Stimulated activated CD8-positive, alpha-beta memory T cell treated with anti-CD3 and anti-CD28 coated beads, Interleukin-15, amount 100 ng/mL, for 24 hours (primary cell): ENCODE measurements around the gene ADGRG3.

ENCODE experiments used
- DNase-seq: peaks from one replicate; pipeline ENCODE4 v3.0.0-alpha.2; 2020; ENCODE audit warnings: low read depth

Gene ADGRG3

GRCh38 chr16:57646388-57647039 lies 21.6 kb upstream of the ADGRG3 start:
- no peak for DNase-seq

DNA sequence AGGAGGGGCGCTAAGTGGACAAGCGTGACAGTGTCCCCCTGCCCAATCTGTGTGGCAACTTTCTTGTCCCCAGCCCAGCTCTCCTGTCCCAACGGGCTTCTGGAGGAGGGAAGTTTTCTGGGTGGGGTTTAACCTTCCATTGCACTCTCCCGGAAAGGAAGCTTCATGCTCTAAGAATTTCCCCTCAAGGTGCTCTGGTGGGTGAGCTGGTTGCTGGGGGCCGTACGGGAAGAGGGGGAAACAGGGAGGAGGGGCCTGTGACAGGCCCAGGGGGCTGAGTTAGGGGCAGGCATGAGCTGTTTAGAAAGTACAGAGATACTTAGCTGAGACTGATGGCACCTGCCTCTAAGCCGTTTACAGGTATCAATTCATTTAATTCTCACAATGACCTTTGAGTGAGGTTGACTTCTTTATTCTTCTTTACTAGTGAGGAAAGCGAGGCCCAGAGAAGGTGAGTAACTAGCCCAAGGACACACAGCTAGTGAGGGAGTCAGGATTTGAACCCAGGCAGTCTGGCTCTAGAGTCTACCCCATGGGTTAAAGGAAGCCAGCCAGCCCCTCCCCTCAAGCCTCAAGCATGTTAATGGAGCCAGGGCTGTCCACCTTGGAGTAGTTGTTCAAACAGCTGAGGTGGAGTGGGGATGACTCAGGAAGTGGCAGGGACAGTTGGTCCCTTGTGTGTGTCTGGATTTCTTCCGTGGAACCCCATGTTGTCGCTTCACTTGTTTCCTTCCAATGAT lies 20.8 kb upstream of the ADGRG3 start:
- no peak for DNase-seq

DNA sequence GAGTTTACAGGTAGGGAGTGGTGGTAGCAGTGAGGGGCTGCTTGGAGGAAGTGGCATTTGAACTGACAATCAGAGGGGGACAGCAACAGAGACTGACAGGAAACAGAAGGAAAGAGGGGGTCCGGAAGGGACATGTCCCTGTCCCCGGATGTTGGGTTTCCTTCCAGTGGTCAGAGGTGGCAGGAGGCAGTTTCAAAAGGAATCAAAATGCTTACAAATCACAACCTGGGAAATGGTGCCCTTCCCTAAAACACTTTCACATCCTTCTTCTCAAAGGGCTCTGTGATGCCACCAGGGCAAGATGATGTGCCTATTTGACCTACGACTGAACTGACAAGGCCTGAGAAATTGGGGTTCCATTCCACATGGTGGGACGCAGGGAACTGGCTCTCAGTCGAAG lies 20.0 kb upstream of the ADGRG3 start:
- no peak for DNase-seq

DNA sequence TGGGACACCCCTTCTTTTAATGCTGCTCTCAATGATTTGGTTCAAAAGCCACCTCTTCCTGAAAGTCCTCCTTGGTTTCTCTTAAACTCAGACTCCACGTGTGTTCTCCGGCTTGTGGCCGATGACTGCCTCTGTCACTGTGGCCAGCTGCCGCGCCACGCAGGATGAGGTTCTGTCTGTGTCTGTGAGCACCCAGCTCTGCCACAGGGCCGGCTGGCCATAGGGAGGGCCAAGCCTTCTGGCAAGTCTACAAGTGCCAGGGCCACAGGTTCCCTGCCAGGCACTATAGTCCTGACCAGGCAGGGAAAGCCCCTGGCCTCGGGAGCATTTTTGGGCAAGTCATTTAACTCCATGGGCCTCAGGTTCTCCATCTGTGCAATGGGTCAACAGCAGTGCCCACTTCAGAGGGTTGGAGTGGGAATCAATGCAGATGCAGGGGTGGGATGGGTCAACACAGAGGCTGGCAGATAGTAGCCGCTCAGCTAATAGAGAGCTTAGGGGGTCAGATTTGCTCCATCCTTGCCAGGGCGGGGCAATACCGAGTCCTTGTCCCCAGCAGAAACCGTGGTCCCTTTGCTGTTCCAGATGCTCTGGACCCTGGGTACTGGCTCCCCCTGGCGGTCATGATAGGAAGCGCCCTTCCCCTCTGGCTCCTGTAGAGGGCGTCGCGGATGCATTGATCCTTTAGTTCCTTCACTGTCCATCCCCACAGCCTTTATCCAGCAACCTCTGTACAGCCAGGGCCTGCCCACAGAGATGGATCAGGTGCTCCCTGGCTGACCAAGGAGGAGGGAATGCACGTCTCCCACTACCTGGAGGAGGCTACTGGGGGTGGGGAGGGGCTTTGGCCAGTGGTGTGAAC lies 19.3 kb upstream of the ADGRG3 start:
- DNase-seq: peak; percentile 82

GRCh38 chr16:57649443-57649751 lies 18.7 kb upstream of the ADGRG3 start:
- no peak for DNase-seq

DNA sequence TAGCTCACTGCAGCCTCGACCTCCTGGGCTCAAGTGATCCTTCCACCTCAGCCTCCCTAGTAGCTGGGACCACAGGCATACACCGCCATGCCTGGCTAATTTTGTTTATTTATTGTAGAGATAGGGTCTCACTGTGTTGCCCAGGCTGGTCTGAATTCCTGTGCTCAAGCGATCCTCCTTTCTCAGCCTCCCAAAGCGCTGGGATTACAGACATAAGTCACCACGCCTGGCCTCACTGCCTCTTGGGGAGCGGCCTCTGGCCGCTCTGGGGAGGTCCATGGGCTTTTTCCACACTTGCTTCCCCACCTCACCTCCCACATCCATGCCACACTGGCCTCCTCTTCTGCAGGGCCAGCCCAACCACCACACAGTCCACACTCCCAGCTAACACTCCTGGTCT lies 18.3 kb upstream of the ADGRG3 start:
- DNase-seq: no peak

DNA sequence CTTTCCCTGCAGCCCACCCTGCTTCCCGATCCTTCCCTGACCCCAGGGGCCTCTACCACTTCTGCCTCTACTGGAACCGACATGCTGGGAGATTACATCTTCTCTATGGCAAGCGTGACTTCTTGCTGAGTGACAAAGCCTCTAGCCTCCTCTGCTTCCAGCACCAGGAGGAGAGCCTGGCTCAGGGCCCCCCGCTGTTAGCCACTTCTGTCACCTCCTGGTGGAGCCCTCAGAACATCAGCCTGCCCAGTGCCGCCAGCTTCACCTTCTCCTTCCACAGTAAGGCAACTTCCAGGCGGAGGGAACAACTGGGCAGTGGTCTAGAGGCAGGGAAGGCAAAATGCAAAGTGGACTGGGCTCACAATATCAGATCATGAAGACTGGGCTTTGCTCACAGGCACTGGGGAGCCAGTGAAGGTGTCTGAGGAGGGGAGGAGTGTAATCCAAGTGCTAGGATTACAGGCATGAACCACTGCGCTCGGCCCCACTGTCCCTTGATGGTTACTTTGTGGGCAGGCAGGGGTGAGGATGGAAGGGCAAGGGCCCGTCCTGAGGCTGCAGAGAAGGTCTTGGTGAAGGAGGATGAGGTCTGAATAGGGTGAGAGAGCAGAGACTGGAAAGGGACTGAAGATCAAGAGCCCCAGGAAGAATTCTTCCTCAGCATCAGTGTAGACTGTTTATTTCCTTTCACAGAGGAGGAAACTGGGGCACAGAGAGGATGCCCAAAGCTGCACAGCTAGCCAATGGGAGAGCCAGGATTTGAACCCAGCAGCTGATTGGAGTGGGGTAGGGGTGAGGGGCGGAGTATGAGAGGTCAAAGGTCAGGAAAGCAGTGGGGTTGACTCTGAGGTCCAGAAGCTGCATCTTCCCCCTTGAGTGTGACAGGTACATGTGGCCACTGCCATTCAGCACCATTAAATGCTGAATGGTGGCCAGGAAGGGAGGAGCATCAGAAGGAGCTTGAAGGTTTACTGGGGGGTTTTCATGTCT lies 16.5 kb upstream of the ADGRG3 start:
- no peak for DNase-seq

- no peak for DNase-seq
Measured at GRCh38 chr16:57652695-57653471, 15.2 kb upstream of the ADGRG3 start.

GRCh38 chr16:57653936-57654335 lies 14.2 kb upstream of the ADGRG3 start:
- DNase-seq: no peak

- no peak for DNase-seq
Measured at GRCh38 chr16:57656342-57656955, 11.7 kb upstream of the ADGRG3 start.

DNA sequence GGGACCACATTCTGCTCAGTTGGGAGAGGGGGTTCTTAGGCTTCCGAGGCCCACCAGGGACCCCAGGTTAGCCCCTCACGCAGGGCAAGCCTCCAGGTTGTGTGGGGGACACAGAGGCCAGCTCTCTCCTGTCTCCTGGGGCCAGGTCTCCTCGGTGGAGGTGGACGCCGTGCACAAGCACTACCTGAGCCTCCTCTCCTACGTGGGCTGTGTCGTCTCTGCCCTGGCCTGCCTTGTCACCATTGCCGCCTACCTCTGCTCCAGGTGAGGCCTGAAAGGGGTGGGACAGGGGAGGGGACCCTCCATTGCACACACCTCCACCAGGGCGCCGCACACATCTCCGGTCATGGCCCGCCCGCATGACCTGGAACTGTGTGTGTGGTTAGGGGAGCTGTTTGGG lies 10.9 kb upstream of the ADGRG3 start:
- DNase-seq: no peak

GRCh38 chr16:57658130-57658877 lies 9.8 kb upstream of the ADGRG3 start:
- no peak for DNase-seq

DNA sequence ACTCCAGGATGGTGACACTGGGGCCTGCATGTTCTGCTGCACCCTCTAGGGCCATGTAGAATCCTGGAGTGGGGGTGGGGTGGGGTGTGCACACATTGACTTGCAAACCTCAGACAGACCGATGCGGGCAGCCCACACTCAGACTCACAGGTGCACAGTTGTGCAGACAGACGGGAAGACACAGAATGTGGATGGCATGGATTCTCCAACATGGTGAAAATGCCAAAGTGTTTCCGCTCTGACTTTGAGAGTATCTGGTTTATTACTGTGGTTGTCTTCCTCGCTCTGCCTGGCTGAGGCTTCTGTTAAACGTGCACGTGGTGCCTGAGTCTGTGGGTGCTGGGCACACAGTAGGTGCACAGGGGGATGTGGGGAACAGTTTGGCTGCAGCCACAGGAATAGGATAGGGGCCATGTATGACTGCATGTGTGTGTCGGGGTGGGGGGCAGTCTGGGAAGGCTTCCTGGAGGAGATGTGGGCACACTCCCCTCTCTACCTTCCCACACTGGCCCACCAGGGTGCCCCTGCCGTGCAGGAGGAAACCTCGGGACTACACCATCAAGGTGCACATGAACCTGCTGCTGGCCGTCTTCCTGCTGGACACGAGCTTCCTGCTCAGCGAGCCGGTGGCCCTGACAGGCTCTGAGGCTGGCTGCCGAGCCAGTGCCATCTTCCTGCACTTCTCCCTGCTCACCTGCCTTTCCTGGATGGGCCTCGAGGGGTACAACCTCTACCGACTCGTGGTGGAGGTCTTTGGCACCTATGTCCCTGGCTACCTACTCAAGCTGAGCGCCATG lies 9.0 kb upstream of the ADGRG3 start:
- DNase-seq: no peak

- no peak for DNase-seq
Measured at GRCh38 chr16:57660715-57661463, 7.2 kb upstream of the ADGRG3 start.

DNA sequence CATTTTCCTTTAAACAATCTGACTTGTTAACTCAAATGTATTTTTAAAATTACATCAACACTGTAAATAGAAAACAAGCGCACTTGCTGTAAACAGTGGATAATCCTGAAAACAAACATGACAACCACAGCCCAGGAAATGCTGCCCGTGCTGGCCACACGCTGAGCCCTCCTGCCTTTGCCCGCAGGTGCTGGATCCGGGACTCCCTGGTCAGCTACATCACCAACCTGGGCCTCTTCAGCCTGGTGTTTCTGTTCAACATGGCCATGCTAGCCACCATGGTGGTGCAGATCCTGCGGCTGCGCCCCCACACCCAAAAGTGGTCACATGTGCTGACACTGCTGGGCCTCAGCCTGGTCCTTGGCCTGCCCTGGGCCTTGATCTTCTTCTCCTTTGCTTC lies 6.6 kb upstream of the ADGRG3 start:
- DNase-seq: no peak

DNA sequence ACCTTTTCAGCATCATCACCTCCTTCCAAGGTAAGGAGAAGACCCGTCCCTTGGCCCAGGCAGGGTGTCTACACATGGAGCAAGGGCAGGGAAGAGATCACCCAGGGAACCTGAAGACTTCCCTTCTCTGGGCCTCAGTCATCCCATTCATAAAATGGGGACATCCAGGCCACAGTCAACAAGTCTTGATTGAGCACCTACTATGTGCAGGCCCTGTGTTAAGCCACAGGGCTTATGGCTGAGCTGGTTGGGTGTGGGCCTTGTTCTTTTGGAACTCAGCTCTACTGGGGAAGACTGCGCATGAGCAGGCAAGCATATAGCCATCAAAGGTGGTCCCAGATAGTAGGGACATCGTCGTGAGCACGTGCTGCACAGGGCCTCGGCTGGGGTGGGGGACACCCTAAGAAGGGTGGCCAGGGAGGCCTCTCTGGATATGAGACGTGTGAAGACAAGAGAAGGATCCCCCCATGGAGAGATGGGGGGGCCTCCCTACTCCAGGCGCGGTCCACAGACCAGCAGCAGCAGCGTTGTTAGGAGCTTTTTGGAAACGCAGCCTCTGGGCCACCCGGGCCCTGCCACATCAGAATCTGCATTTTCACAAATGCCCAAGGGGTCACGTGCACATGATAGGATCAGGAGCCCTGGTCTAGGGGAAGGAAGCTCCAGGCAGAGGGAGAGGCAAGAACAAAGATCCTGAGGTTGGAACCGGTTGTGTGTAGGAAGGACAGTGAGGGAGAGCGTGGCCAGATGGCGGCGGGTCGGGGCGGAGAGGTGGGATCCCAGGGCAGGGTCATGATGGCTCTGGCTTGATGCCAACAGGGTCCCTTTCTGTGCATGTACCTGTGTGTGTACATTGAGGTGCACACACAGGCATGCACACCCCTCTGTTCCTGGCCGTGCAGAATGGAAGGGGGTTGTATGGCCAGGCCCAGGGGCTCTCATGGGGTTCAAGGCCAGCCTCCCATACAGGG lies 5.9 kb upstream of the ADGRG3 start:
- no peak for DNase-seq

- DNase-seq: no peak
Measured at GRCh38 chr16:57663436-57663835, 4.7 kb upstream of the ADGRG3 start.
